ENCODE data around the gene S1PR3. TPM values are rescaled to one million over a fixed set of nuclear protein-coding genes. Genes with fewer than 3 reads are reported as not detected.

The S1PR3 gene
- total RNA-seq, 2 donors from 2014 or later = 8.2 to 16.3 TPM

DNA sequence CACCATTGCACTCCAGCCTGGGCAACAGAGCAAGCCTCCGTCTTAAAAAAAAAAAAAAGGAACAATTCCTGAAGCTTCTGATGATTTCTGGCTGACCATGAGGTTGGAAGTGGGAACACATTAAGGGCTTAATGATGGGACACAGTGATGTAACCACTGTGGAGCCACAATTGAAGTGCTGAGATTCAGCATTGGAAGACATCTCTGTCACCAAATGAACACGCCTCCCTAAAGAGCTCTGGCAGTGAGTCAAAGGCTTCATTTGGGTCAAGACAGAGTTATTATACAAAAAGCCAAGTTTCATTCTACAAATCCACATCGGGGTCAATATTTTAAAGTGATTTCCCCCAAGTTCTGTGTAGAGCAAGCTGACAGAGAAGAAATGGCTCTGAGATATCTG is 4.5 kb upstream of the S1PR3 start:
- no peak for DNase-seq (ENCODE audit: low spot score)
- H3K9me3 ChIP-seq = no peaks in the 10 kb centered on the region
- no peak overlapping the region for H3K27ac ChIP-seq
- H3K36me3 ChIP-seq = no peaks in the 10 kb centered on the region
- no peaks in the 10 kb centered on the region for H3K27me3 ChIP-seq (replicated peaks; ENCODE audit: insufficient read depth)
- 81% methylated on average over 3 of the region's 3 CpGs for WGBS
- no peaks in the 10 kb centered on the region for H3K4me1 ChIP-seq (replicated peaks)
- H3K4me3 ChIP-seq = no peak overlapping the region
- intact Hi-C loops (cut with DNase I) = no loop called here
- TF ChIP-seq, protein P1, sequence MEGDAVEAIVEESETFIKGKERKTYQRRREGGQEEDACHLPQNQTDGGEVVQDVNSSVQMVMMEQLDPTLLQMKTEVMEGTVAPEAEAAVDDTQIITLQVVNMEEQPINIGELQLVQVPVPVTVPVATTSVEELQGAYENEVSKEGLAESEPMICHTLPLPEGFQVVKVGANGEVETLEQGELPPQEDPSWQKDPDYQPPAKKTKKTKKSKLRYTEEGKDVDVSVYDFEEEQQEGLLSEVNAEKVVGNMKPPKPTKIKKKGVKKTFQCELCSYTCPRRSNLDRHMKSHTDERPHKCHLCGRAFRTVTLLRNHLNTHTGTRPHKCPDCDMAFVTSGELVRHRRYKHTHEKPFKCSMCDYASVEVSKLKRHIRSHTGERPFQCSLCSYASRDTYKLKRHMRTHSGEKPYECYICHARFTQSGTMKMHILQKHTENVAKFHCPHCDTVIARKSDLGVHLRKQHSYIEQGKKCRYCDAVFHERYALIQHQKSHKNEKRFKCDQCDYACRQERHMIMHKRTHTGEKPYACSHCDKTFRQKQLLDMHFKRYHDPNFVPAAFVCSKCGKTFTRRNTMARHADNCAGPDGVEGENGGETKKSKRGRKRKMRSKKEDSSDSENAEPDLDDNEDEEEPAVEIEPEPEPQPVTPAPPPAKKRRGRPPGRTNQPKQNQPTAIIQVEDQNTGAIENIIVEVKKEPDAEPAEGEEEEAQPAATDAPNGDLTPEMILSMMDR (IDR thresholded peaks at IDR 0.05) = no peak
- TF ChIP-seq POLR2AphosphoS5 (IDR thresholded peaks at IDR 0.05) (no peak), POLR2A (IDR thresholded peaks at IDR 0.05) (no peak)

DNA sequence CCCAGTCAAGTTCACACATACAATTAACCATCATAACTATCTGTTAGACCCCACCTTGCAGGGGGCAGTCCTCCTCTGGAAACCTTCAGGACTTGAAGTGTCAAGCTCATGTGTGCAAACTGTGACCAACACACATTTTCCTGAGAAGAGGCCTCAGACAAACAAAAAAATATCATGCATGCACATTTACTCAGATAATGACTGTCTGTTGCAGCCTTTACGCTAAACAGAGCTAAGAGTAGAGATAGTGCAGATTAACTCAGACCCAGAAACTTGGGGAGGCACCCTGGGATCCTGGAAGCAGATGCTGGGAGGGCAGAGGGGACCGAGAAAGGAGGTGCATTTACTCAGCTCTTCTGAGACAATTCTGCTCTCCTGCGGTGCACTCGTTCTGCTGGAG is 3.6 kb upstream of the S1PR3 start:
- H3K9me3 ChIP-seq = no peaks in the 10 kb centered on the region
- no peak overlapping the region for H3K4me3 ChIP-seq
- no peak for DNase-seq (ENCODE audit: low spot score)
- no peaks in the 10 kb centered on the region for H3K27me3 ChIP-seq (replicated peaks; ENCODE audit: insufficient read depth)
- no peak overlapping the region for H3K27ac ChIP-seq
- intact Hi-C loops (cut with DNase I) = no loop called here
- H3K36me3 ChIP-seq = no peaks in the 10 kb centered on the region
- WGBS = 100% methylated on average over 4 of the region's 4 CpGs
- TF ChIP-seq POLR2A (IDR thresholded peaks at IDR 0.05) (no peak), POLR2AphosphoS5 (IDR thresholded peaks at IDR 0.05) (no peak)
- TF ChIP-seq, protein P1 (IDR thresholded peaks at IDR 0.05) = no peak
- H3K4me1 ChIP-seq (replicated peaks) = no peaks in the 10 kb centered on the region

DNA sequence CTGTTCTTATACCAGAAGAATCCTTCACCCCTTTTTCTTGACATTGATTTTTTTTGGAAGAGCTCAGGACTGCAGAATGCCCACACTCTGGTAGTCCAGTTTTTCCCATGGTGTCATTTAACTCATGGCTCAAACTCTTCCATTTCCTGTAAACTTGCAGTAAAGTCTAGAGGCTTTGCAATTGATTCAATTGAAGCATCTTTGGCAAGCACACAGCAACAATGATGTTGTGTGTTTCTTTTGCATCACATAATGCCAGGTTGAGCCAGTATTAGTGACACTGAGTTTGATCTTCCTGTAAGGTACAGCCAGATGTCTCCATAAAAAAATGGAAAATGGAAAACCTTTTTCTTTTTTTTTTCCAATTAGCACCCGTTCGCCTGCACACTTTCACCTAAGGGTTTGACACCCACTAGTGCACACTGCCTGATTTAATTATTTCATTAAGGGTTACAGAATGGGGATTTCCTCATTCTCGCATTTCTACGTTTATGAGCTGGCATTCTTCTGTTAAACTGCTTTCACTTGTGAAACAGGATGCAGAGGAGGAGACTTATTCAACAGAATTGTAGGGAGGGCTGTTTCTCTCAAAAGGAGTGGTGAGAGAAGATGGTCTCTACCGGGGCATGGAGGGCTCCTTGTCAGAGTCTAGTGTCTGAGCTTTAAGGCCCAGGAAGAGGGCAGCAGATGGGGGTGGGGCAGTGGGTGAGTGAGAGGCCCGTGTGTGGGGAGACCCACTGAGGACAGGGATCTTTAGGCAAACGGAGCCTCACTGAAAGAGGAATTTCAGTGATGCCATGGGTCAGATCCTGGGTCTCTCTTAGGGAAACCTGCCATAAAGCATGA is 2.2 kb upstream of the S1PR3 start:
- H3K27me3 ChIP-seq (replicated peaks; ENCODE audit: insufficient read depth) = no peaks in the 10 kb centered on the region
- H3K4me1 ChIP-seq (replicated peaks) = no peaks in the 10 kb centered on the region
- no peaks in the 10 kb centered on the region for H3K9me3 ChIP-seq
- intact Hi-C loops (cut with DNase I) = no loop called here
- TF ChIP-seq, protein P1 (IDR thresholded peaks at IDR 0.05) = no peak
- peak; percentile 37 for TF ChIP-seq POLR2AphosphoS5 (IDR thresholded peaks at IDR 0.05)
- no peak for TF ChIP-seq POLR2A (IDR thresholded peaks at IDR 0.05)
- 19% methylated on average over 7 of the region's 7 CpGs for WGBS
- no peak overlapping the region for H3K4me3 ChIP-seq
- peak overlapping the region in 1 of 2 donors; percentile 10 for H3K27ac ChIP-seq
- H3K36me3 ChIP-seq = no peaks in the 10 kb centered on the region
- no peak for DNase-seq (ENCODE audit: low spot score)

DNA sequence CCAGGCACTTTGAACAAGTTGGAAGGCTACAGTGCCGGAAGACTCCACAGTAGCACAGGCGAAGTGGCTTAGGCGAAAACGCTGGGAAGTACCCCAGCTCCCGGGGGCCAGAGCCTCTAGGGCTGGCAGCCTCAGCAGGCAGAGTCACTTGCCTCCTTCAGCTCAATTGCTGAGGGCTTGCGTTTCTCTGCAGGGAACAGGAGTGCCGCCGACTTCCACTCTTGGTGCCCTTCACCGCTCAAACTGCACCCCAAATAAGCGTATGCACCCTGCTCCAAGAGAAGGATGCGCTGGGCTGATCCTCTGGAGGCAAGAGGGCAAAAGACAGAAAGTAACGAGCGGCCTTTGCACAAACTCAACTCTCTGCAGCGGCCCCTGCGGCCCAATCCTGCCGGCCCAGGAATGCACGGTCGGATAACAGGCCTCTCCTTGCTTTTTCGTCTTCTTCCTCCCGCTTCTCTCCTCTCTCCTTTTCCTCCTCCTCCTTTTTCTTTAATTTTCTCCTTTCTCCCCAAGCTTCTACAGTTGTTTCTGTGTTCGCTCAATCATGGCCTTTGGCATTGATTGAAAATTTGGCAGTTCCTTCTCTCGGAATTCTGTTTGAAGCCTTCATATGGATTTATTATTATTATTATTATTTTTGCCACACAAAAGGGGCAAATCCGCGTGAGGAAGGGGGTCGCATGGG is 1.1 kb upstream of the S1PR3 start:
- no peaks in the 10 kb centered on the region for H3K27me3 ChIP-seq (replicated peaks; ENCODE audit: insufficient read depth)
- no peak for DNase-seq (ENCODE audit: low spot score)
- no peaks in the 10 kb centered on the region for H3K9me3 ChIP-seq
- H3K27ac ChIP-seq = no peak overlapping the region
- 88% methylated on average over 24 of the region's 25 CpGs for whole genome bisulfite sequencing
- no peak overlapping the region for H3K4me3 ChIP-seq
- H3K36me3 ChIP-seq = no peaks in the 10 kb centered on the region
- intact Hi-C loops (cut with DNase I) = loop anchor here (2.0 to 10.0 kb wide), 3 partner anchors 39 to 243 kb away; no protein-coding TSS in a partner anchor
- TF ChIP-seq, protein P1 (IDR thresholded peaks at IDR 0.05) = no peak
- TF ChIP-seq POLR2A (IDR thresholded peaks at IDR 0.05) (no peak), POLR2AphosphoS5 (IDR thresholded peaks at IDR 0.05) (no peak)
- no peaks in the 10 kb centered on the region for H3K4me1 ChIP-seq (replicated peaks)

All from prostate gland (tissue), 2 donors.